ENCODE results near the gene DCDC1.

Gene DCDC1

GRCh38 chr11:31369348-31370329, at the start of gene DCDC1, which contains the start of gene DNAJC24:
TSS of gene DCDC1 (minus strand) at chr11:31369739. CDS start at chr11:31328280, 41,459 bp downstream.
TSS of gene DNAJC24 (plus strand) at chr11:31369860. CDS start at chr11:31370749, 889 bp downstream.
- TF ChIP-seq CTCF (IDR thresholded peaks at IDR 0.05; ENCODE audit: control insufficient read depth, insufficient read depth, low read depth, low read length, missing control alignments) = no peak
- peak; percentile 57 for DNase-seq (ENCODE audit: low read depth)
- H3K4me3 ChIP-seq (ENCODE audit: control insufficient read depth, low read depth, low read length) = peak within 1 kb of the TSS; percentile 82

DNA sequence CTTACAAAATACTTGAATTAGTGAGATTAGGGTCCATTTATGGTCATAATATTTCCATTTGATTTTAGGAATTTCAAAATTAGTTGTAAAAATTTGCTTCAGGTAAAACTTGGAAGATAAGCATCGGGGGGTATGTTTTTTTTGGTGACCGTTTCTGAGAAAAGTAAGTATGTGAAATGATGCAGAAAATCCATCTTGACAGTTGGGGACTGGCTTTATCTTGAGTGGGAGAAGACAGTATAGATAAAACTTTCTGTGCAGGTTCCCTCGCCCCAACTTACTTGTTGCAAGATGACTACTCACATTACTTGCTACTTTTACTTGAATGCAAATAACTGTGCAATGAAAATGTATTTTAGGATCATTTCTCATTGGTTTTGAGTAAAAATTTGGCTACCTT, 49.6 kb upstream of the DCDC1 start:
- no peak for DNase-seq (ENCODE audit: low read depth)
- no peak for TF ChIP-seq CTCF (IDR thresholded peaks at IDR 0.05; ENCODE audit: control insufficient read depth, insufficient read depth, low read depth, low read length, missing control alignments)
- H3K4me3 ChIP-seq (ENCODE audit: control insufficient read depth, low read depth, low read length) = no peak overlapping the region

- no peak overlapping the region for H3K4me3 ChIP-seq (ENCODE audit: control insufficient read depth, low read depth, low read length)
- no peak for TF ChIP-seq CTCF (IDR thresholded peaks at IDR 0.05; ENCODE audit: control insufficient read depth, insufficient read depth, low read depth, low read length, missing control alignments)
- no peak for DNase-seq (ENCODE audit: low read depth)
Observed at GRCh38 chr11:31417816-31418215, 48.3 kb upstream of the DCDC1 start.

GRCh38 chr11:31417357-31417756, 47.8 kb upstream of the DCDC1 start:
- H3K4me3 ChIP-seq (ENCODE audit: control insufficient read depth, low read depth, low read length) = no peak overlapping the region
- no peak for DNase-seq (ENCODE audit: low read depth)
- no peak for TF ChIP-seq CTCF (IDR thresholded peaks at IDR 0.05; ENCODE audit: control insufficient read depth, insufficient read depth, low read depth, low read length, missing control alignments)

DNA sequence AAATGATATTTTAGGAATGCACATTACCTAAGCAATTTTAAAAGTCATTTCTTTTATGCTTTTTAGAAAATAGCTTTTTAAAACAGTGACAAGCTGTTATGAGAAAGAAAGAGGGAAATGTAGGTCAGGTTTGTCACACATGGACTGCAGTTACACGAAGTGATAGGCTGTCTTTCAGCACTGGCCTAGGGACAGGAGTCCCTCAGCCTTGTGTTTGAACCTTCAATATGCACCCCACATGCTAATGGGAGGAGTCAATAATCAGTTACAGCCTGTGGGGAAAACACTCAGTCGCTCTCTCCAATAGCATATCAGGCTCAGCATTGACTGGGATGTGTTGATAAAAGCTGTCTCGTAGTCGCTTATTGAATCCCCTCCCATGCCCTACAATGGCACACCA, 45.9 kb upstream of the DCDC1 start:
- TF ChIP-seq CTCF (IDR thresholded peaks at IDR 0.05; ENCODE audit: control insufficient read depth, insufficient read depth, low read depth, low read length, missing control alignments) = no peak

GRCh38 chr11:31414338-31414737, 44.8 kb upstream of the DCDC1 start:
- DNase-seq (ENCODE audit: low read depth) = no peak
- H3K4me3 ChIP-seq (ENCODE audit: control insufficient read depth, low read depth, low read length) = no peak overlapping the region
- TF ChIP-seq CTCF (IDR thresholded peaks at IDR 0.05; ENCODE audit: control insufficient read depth, insufficient read depth, low read depth, low read length, missing control alignments) = no peak

More for the DNA sequence above, 45.9 kb upstream of the DCDC1 start:
- DNase-seq (ENCODE audit: low read depth) = no peak
- no peak overlapping the region for H3K4me3 ChIP-seq (ENCODE audit: control insufficient read depth, low read depth, low read length)
